HPDE6-E6E7 (cell line): Measurements from ENCODE around the gene UGT1A1.

ENCODE experiments used
- DNase-seq: peaks from one replicate; pipeline ENCODE4 v3.0.0; 2011; ENCODE audit warnings: missing footprints; ENCODE audit errors: extremely low spot score

The UGT1A1 gene

DNA sequence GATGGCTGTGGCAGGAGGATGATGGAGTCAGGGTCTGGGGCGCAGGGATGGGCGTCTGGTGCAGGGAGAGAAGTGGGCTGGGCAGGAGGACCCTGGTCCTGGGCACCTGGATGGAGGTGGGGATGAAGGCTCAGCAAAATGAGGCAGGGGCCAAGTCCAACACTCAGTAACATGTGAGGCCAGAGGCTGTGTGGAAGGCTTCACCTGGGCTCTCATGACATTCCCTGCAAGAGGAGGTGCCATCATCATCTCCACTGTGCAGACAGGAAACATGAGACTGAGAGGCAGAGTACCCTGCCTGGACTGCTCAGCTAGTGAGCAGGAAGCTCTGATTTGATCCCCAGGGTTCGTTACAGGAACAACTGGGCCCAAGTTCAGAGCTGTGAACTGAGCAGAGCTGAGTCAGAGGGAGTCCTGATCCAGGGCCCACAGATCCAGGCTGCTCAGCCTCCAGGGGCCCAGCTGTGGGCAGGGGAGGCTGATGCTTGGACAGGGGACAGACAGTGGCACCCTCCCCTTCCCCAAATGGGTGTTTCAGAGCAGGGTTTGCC lies 57.4 kb downstream of the UGT1A1 start:
- DNase-seq = no peak

DNA sequence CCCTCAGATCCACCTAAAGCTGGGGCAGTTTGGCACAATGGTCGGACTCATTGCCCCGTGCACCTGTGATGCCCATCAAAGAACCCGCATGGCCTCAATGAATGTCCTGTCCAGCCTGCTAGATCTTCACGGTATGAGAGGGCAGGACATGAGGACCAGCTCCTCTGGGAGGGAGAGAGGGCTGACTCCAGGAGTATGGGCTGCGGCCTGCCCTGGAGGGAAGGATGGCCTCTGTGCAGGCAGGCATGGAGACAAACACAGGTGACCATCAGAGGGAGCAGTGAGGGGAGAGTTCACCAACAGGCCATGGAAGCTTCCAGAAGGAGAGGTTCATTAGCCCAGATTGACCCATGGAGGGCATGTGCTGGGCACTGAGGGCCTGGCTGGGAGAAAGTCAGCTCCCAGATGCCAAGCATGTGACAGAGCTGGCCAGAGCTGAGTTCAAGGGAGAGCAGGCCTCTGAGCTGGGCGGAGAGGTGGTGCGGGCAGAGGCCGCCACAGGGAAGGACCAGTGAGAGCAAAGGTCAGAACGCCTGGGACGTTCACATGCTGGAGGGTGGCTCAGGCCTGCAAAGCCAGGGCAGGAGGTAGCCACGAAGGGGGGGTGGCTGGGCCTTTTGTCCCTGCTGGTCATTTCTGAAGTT lies 58.0 kb downstream of the UGT1A1 start:
- no peak for DNase-seq

DNA sequence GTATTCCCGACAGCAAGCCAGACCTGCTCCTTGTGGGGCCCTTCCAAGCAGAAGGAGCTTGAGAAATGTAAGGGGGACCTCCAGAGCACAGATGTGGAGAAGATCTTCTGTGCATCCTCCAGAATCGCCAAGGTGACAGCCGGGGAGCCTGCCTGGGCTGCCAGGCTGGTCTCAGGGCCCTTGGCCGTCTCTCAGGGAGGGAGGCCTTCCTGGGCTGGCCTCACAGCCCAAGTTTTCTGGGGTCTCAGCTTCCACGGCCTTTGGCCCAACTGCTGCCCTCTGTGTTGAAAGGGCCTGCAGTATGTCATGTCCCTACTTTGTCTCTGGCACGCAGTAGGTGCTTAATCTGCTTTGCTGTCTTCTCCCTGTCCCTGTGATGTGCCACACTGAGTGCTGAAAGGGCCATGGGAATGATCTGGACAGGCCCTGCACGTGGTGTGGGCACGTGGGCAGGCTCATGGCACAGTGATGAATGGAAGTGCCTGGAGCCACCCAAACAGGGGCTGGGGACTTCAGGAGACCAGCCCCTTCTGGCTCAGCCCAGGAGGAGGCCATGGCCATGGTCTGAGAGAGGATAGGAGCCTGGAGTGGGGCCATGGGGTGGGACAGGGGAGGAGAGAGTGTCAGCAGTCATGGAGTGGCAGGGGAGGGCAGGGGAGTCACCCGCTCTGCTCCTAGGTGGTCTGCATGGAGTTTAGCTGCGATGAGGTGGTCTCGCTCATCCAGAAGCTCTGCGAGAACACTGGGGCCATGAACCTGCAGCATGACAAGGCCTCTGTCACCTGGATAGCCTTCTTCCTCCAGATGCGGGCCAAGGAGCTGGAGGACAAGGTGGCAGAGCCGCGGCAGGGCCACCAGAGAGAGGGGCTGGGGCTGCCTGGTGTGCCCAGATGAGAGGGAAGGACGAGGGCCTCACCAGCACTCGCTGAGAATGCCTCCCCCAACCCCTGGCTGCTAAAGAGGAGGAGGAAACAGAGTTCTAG lies 58.9 kb downstream of the UGT1A1 start:
- DNase-seq = no peak

DNA sequence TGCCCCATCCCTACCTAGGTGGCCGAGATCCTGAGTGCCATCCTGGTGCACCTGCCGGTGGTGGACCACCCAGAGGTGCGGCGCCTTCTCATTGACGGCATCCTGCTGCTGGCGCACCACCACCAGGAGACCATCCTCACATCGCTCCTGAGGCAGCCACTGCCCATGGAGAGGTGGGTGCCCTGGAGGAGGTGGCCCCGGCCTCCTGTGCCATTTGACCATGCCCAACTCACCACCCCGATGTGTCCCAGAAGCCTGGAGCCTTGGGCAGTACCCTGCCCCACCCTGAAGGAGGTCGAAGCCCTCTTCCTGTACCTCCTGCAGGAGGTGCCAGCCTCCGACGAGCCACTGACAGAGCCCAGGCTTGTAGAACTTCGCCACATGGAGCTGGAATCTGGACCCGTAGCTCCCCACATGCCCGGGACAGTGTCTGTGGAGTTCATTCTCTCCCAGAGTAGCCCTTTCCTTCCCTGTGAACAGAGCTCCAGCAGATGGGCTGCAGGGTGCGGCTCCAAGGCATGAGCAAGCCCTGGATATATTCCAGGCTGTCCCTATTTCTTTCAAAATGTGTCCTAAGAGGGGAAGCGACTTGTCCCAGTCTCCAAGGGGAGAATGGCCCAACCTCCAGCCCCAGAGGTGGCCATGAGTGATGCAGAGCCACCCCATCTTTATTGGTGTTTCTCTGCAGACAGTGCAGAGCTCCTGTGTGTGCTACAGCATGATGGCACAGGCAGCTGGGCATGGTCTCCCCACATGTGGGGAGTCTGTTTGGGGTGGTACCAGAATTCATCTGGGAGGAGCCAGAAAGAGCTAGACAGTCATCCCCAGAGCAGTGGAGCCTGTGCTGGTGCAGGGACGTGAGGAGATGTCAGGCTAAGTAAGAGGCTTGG lies 60.1 kb downstream of the UGT1A1 start:
- no peak for DNase-seq

DNA sequence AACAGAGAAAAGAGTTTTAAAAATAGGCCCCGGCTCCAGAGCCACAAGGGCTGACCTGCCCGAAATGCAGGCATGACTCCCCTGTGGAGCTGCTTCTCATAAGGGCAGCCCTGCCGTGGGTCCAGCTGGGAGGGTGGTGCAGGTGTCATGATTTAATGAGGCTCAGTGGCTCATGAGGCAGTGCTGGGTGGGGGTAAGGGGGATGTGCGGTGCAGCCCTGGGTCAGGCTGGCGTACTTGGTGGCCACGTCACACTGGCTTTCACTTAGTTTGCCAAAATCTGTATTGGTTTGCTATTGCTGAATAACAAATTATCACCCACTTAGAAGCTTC lies 60.7 kb downstream of the UGT1A1 start:
- DNase-seq = no peak

DNA sequence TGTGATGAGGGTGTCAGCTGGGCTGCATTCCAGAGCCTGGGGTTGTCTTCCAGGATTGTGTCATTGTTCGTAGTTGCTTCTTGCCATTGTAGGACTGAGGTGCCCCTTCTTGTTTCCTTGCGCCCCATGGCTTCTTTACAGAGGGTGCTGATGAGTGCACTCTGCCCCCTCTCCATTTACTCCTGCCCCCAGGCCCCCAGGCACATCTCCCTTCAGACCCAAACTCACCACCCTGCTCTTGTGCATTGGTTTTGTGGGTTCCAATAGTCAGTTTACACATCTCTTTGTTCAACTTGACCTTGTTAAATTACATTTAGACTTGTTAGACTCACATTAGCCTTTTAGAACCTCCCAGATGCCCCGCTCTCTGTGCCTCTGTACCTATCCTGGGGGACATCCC lies 61.1 kb downstream of the UGT1A1 start:
- DNase-seq = no peak

DNA sequence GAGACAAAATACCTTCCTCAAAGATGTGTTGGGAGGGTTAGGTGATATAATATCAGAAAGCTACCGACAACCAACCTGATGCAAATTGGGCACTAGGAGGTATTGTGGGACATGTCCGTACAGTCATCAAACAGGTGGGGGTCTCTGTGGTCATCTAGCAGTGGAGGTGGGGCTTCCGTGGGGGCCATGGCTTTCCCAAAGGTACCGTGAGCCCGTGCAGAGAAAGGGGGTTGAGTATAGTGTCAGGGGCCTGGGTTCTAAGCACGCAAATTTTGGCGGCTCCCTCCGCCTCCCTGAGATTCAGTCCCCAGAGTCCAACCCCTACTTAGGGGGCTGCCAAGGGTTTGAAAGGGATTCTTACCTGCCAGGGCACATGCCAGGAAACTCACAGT lies 61.6 kb downstream of the UGT1A1 start:
- DNase-seq = no peak

DNA sequence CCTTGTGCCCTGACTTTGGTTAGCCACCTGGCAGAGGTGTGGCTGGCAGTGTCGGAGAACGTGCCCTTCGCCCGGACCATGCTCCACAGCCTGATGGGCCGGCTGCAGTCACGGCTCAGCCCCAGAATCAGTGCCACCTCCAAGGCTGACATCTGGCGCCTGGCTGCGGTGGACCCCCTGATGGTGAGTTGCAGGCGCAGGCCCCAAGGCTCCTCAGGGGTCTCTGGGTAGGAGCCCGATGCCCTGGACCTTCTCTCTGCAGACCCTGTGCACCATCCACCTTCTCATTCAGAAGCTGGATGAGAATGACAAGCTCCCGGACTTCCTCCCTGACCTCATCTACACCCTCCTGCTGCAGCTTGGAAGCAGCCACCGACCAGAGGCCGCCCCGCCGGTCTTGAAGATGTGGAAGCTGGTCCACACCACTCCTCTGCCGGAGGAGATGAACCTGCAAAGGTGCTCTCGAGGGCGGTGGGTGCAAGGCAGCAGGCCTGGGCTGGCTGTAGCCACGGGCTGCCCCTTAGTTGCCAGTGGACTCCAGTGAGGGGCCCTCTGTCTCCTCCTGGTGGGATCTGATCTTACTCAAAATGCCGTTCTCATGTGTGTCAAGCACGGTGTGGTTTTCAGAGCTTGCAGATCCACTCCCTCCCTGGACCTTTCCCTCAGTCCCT lies 62.2 kb downstream of the UGT1A1 start:
- no peak for DNase-seq
